ENCODE data around the gene PHETA2.
A peak's percentile ranks its signal among the peaks of the same experiment; 100 is the strongest.
"Not testable (repeated sequence)": the region's sequence is repeated elsewhere in the genome, so short reads cannot be mapped to it uniquely, and the experiment has no call there.

Gene PHETA2

DNA sequence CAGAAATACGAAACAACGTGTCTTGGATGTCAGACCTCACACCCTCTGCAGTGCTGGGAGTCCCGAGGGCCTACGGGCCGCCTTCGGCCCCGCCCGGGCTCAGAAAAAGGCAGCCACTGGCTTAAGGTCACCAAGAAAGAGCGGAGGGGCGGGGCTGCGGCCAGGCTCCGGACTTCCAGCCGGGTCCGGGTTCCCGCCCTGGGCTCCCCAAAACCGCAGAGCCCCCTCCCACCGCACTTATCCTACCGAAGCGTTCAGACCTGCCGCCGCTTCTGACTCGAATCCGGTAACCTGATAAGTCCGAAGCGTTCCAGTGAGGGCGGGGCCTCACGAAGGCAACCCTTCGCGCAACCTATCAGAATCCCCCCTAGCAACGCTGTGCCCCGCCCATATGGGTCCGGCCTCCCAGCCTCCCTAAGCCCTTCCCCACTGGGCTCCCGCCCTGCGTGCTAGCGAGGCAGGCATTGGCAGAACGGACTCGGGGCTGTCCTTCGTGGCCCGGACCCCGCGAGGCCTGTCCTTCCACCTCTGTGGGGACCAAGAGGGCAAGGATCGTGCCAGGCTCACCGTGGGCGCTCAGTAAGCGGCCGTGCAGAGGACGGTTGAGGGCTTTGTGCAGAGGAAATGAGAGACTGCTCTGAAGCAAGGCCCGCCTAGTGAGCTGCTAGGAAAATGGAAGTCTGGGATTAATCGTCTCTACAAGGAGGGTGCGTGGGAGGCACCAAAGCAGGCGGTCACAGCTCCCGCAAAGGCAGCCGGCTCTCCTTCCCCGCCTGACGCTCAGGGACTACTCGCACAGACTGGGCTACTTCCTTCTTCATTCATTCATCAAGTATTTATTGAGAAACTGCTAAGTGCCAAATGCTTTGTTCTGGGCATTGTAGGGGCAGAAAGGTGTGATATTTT is 3.3 kb upstream of the PHETA2 start, which contains the start of gene NAGA:
Gene NAGA (minus strand): TSS at position 296 of the 906 bp plus-strand sequence. CDS start 515 bp downstream, outside the sequence.
- DNase-seq: peak; percentile 88

DNA sequence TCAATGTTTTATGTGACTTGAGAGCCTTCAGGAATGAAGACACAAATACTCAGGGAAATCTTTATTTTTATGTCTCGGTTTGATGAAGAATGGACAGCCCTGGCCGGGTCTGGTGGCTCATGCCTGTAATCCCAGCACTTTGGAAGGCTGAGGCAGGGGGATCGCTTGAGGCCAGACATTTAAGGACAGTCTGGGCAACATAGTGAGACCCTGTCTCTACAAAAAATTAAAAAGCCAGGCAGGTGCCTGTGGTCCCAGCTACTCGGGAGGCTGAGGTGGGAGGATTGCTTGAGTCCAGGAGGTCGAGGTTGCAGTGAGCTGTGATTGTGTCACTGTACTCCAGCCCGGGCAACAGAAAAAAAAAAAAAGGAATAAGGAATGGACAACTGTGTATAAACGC is 2.5 kb upstream of the PHETA2 start:
- DNase-seq: not testable (repeated sequence)

DNA sequence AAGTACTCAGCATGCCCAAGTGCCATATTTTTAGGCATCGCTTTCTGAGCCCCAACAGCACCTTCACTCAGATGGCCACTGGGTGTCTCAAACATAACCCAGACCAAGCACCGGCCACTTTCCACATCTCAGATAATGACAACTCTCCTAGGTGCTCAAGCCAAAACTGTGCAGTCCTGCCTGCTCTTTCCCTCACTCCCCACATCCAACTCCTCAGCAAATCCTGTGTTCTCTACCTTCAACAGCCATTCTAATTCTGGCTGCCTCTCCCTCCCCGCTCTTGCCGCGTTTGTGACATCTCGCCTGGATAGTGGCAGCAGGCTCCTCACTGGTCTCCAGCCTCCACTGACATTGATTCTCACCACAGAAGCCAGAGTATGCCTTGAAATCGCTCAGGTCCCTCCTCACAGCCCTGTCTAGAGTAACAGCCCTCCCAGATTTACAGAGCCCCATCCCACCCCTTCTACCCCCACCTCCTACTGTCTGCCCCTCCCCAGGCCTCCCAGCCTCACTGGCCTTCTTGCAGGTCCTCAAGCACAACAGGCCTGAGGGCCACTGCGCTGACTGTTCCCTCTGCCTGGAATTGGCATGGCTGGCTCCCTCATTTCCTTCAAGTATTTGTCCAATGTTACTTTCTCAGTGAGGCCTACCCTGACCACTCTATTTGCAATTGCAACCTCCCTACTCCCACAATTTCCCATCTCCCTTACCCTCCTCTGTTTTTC is 1.3 kb upstream of the PHETA2 start:
- DNase-seq: no peak

DNA sequence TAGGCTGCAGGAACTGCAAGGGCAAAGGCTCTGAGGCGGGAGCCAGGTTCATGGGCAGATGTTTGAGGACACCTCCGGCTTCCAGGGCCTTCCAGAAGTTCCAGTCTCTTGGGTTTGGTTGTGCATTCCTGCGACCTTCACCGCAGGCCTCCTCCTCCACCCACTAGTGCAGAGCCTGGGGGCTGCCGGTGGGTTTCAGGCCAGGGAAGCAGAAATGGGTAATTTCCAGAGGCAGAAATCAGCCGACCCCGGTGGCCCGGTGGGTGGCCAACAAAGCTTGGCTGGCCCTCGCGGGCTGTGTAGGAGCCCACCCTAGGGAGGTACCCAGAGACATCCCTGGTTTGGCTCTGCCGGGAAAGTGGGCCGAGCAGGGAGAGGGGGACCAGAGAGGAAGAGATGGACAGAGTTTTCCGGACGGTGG is 417 bp upstream of the PHETA2 start:
- DNase-seq: no peak

DNA sequence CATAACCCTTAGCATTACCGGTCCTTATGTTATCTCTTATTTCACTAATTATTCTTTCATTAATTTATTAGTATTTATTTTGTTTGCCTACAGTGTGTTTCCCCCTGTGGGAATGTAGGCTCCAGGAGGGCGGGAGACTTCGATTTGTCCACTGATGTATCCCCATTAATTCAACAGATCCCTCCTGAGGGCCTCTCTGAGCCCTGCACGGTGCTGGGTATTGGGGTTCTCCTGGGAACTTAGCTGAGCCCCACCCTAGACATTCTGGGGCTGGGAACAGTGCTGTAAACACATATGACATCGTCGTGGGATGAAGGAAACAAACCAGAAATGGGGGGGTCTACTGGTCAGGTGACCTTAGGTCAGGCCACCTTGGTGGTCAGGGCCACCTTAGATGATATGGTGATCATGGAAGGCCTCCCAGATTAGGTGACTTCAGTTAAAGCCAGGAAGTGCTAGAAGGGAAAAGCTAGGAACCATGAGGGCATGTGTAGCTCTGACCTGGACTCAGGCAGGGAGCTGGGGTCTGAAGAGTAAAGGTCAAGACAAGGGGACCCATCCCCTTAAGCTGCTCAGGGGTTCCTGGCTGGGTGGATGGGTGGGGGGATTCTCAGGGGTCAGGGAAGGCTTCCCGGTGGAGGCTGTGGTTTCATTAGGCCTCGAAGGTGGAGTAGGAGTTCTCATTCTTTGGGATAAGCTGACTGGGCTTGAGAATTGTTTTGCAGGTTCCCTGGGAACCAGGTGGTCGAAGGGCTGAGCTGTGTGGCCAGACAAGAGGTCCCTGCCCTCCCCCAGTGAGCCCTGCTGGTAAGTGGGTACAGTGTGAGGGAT is 1.0 kb downstream of the PHETA2 start:
- DNase-seq: no peak

DNA sequence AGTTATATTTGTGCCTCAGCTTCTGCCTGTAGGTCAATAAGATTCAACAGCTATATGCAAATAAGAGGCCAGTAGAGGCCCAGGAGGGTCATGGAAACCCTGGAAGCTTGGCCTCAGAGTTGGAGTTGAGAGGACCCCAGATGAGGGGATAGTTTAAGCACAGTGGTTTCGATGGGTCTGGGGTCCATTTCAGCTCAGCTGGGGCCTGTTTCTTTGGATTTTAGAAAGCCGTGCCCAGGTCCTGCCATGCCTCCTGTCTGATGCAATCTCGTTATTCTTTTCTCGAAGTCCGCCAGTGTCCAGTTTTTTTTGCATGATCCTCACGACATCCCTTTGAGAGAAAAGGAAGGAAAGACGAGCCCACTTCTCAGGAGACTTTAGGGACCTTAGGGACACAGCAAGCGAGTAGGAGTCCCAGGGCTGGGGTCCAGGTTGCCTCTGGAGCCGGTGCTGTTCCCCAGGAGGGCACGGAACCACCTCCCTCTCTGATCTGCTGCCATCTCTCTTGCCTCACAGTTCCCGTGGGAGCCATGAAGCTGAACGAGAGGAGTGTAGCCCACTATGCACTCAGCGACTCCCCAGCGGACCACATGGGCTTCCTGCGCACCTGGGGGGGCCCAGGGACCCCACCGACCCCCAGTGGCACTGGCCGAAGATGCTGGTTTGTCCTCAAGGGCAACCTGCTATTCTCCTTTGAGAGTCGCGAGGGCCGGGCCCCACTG is 2.9 kb downstream of the PHETA2 start:
- DNase-seq: no peak

DNA sequence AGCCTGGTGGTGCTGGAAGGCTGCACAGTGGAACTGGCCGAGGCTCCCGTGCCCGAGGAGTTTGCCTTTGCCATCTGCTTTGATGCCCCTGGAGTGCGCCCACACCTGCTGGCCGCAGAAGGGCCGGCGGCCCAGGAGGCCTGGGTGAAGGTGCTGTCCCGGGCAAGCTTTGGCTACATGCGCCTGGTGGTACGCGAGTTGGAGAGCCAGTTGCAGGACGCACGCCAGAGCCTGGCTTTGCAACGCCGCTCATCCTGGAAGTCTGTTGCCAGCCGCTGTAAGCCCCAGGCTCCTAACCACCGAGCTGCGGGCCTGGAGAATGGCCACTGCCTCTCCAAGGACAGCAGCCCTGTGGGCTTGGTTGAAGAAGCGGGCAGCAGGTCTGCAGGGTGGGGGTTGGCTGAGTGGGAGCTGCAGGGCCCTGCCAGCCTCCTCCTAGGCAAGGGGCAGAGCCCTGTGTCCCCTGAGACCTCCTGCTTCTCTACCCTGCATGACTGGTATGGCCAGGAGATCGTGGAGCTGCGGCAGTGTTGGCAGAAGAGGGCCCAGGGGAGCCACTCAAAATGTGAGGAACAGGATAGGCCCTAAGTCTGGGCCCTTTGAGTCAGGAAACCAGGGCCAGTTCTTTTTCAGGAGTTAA is 3.6 kb downstream of the PHETA2 start:
- no peak for DNase-seq

DNA sequence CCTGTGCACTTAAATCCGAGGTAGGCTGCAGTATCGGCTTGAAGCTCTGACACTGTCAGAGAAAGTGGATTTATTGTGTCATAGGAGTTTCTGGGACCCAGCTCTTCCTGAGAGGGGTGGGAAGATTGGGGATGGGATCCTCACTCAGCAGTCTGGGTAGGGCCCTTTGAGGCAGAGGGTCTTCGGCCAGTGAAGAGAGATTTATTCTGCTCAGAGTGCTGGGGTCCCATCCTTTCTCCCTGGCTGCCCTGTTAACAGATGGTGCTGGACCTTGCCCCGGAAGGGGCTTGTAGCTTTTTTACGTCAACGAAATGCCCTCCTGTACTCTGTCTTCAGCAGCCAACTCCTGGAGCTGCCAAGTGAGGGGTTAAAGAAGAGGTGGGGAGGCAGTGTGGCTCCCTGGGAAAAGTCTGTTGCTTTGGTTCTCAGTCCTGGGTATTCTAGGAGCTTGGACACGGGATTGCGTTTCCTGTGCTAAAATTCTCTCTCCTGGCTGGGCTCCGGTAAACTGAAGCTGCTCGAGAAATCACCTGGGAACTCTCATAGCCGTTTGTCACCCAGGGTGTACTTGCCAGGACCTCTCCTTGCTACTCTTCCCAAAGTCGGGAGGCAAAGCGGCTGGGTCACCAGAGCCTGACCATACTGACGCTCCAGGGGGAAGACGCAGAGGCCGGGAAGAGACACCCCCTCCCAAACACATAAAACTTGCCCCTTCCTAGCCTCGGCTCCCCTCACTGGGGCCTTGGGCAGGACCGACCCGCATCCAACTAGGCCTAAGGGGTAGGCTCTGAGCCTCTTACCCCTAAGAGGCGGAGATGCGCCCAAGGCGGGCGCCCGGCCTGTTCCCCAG is 4.6 kb downstream of the PHETA2 start:
- no peak for DNase-seq

DNA sequence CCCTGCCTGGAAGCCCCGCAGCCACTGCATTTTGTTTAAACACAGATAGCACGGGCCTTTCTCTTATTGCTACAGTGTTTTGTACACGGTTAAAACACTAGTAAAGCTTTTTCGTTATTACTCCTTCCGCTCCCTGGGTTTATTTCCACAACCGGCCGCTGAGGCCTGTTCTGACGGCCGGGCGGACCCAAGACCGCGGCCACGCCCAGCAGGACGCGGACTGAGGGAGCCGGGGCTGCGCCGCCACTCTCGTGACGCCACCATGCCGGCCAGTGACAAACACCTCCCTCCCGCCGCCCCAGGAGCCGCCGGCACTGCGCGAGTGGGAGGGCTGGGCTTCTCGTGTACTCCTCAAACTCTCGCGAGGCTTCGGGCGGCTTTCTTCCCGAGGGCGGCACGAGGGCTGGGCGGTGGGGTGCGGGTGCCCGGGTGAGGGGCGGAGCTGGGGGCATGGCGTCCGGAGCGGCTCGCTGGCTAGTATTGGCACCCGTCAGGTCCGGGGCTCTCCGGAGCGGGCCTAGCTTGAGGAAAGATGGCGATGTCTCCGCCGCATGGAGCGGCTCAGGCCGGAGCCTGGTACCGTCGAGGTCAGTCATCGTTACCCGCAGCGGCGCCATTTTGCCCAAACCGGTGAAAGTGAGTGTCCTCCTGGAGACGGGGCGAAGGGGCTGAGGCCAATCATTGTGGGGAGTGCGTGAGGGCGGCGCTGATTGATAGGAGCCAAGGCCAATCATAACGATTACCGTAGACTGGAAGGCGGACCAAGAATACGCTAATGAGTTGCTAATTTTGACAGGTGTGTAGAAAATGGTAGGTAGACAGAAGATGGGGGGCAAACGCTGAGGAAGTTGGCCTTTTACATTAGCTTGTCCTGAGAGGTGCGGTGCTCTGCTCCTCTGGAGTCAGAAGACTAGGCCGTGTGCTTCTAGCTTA is 5.5 kb downstream of the PHETA2 start, which contains the start of gene SMDT1:
Gene SMDT1 (plus strand): TSS at position 382 of the 933 bp plus-strand sequence. CDS start 69 bp downstream, at position 451.
- DNase-seq: peak; percentile 90

DNA sequence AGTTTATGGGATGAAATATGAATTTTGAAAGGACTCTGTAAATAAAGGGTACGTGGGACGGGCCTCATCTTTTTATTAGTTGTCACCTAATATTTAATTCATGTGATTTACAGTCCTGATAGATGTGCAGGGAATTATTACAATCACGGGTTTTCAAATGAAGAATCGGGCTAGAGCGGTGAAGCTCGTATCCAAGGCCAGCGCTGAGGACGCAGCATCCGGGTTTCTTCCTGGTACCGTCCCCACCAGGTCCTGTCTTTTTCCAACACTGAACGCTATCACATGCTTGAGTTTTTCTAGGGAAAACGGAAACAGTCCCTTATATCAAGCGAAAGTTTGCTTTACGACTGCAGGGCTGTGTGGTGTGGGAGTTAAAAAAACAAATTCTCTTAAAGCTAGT is 6.2 kb downstream of the PHETA2 start:
- no peak for DNase-seq

DNA sequence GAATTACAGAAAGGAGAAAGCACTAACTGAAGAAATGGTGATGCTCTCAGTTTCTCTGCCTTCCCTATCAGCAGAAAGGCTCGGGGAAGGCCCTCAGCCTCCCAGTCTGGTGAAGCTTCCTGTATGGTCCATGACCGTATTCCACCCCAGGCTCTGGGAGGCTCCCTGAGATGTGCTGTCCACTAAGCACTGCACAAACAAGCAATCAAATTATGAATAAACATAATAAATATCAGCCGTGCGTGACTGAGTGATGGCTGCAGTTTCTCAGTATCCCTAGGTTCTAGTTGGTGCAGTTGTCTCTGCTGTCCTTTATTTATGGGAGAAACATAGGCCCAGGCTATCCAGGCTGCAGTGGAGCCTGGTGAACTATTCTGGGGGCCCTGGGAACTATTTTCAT is 9.1 kb downstream of the PHETA2 start:
- no peak for DNase-seq

DNA sequence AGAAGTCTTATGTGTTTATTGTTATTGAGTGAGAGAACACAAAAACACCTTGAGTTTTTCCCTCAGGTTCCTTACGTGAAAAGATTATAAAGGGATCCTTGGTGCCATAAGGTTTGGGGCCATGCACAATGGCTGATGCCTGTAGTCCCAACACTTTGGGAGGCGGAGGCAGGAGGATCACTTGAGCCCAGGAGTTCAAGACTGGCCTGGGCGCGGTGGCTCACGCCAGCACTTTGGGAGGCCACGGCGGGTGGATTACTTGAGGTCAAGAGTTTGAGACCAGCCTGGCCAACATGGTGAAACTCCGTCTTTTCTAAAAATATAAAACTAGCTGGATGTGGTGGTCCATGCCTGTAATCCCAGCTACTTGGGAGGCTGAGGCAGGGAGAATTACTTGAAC is 10.8 kb downstream of the PHETA2 start:
- DNase-seq: no peak

DNA sequence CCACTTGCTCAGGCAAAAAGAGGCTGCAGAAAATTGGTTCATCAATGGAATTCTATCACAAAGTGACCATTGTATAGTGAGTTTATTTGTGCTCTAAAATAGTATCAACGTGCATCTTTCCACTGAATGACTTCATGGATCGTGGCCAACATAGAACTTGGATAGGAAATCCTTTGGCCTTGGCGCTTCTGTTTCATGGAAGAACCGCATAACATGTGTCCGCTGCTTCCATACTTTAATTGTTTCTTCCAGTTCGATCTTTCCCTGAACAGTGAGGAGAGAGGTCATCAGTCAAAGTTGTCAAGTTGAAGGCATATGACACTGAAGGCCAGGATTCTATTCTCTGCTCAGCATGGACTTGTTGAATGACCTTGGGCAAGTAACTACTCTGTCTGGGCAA is 12.0 kb downstream of the PHETA2 start:
- no peak for DNase-seq

DNA sequence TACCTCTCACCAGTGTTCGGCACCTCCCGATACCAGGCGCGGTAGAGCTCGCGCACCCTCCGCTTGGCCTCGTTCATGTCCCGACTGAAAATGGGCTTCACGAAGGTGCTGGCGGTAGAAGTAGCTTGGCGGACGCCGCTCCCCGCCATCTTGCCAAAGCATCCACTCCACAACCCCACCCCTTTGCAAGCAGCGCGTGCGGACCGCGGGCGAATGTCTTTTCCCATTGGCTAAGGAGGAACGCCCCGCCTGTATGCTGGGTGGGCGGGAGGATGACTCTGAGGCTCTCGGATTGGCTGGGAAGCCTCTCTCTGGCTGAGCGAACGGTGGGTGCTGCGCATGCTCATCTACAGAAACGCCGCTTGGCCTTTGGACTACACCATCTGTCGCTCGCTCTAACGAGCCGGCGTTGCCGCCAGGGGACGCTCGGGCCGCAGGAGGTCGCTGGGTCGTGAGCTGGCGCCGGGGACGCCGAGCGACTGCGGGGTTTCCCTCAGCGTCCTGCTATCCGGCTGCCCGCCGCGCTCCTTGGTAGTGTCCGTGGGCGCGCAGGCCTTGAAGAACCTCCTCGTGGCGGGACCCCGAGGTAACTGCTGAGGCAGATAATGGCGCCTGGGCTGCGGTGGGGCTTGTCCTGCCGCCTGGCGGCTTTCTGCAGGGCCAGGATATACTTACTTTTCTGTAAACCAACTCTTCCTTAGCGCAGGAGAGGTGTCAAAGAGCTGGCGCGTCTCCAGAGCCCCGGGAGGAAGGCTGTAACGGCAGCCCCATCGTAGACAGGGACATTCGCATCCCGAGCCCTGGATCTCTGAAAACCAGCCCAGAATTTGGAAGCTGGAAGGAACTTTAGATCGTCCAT is 16.8 kb downstream of the PHETA2 start, which contains the start of gene NDUFA6:
Gene NDUFA6 (minus strand): TSS at position 177 of the 859 bp plus-strand sequence. CDS start 28 bp downstream, at position 149.
- peak; percentile 90 for DNase-seq

DNA sequence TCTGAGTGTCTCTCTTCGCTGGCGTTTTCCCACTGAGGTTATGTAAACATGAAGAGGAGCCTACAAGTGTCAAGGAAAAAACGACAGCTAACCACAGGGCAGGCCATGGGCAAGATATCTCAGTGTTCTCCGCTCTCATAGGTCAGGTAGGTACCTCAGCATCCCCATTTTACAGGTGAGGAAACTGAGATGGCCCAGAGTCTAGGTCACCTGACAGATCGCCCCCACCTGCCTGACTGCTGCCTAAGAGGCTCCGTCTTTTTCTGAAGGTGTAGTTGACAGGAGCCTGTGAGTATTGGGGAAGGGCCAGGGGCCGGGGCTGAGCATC is 17.4 kb downstream of the PHETA2 start:
- no peak for DNase-seq

DNA sequence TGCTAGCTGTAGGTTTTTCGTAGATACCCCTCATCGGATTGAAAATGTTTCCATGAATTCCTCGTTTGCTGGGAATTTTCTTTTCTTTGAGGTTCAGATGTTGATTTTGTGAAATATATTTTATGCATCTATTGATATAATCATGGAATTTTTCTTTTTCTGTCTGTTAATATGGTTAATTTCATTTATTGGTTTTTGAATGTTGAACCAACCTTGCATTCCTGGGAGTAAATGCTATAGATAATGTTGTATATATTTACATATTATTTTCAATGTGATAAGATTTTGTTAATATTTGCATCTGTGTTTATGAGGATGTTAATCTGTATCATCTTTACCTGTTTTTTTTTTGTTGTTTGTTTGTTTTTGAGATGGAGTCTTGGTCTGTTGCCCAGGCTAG is 27.2 kb downstream of the PHETA2 start:
- no peak for DNase-seq

DNA sequence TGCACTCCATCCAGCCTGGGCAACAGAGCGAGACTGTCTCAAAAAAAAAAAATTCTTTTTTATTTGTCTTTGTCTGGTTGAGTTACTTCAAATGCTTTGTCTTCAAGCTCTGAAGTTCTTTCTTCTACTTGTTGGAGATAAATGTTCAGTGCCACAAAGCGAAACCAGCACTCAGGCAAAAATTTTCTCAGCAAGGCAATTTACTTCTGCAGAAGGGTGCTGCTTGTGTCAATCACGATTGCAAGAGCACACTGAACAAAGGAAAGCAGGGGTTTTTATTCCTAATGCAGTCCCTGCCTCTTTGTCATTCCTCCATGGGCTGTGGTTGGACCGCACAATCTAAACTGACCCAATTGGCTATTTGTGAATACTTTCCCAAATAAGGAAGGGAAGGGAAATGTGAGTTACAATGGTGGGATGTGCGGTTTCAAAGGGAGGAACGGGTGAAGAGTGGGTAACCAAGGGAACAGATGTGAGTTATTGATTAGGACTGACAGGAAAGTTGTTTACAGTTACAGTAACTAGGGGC is 30.3 kb downstream of the PHETA2 start:
- not testable (repeated sequence) for DNase-seq

DNA sequence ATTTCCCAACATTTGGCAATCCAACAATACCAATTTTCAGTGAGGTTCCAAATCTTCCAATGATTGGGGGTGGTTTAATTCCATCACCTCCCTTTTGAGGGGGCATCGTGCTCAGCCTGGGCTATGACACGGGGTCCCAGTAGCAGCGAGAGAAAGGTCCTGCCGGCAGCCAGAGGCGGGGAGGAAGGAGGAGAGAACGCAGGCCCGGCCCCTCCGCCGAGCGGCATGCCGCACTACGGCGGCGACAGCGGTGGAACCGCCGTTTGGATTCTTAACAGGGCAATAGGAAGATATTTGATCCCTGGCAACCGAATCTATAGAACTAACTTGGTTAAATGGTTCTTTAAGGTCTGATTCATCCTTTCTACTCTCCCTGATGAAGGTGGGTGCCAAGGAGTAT is 34.8 kb downstream of the PHETA2 start:
- no peak for DNase-seq
